ENCODE data around the gene IL10RA.

Gene IL10RA

DNA sequence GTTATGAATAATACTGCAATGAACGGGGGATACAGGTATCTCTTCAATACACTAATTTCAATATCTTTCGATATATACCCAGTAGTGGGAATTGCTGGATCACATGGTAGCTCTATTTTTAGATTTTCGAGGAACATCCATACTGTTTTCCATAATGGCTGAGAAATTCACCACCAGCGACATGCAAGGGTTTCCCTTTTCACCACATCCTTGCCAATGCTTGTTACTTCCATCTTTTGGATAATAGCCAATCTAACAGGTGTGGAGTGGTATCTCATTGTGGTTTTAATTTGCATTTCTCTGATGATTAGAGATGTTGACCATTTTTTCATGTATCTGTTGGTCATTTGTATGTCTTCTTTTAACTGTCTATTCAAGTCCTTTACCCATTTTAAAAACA is 5.9 kb downstream of the IL10RA start:
- FAIRE-seq, result no peak
- no peak for DNase-seq (ENCODE audit: low spot score)

DNA sequence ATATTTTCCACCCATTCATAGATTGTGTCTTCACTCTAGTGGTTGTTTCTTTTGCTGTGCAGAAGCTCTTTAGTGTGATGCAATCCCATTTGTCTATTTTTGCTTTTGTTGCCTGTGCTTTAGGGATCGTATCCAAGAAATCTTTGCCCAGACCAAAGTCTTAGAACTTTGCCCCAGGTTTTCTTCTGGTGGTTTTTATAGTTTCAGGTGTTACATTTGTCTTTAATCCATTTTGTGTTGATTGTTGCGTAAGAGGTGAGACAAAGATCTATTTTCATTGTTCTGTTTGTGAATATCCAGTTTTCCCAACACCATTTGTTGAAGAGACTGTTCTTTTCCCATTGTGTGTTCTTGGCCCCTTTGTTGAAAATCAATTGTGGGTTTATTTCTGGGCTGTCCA is 6.4 kb downstream of the IL10RA start:
- DNase-seq (ENCODE audit: low spot score) (no peak), FAIRE-seq (no peak)

DNA sequence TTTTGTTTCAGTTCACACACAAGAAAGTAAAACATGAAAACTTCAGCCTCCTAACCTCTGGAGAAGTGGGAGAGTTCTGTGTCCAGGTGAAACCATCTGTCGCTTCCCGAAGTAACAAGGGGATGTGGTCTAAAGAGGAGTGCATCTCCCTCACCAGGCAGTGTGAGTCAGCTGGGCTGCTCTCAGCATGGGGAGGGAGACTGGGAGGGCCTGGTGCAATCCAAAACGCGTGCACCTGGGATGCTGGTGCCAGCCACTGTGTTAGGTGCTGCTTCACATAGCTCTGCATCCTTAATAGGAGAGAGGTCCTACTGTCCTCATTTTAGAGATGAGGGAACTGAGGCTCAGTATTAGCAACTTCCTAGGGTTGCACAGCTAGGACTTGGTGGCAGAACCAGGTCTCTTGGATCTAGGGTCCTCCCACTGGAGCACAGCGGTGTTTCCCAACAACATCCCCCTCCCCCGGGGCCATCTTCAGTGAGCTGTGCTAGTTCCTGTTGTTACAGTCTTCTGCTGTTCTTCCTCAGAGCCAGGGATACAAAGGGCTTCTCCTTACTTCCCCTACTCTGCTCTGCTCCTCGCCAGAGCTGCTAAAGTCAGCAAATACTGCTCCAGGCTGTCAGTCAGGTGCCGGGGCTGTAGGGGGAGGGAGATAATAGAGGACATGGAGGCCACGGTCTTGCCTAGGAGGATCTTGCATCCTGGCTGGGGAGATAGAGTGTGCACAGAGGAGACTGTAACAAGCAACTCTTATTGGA is 8.0 kb downstream of the IL10RA start:
- FAIRE-seq, result no peak
- no peak for DNase-seq (ENCODE audit: low spot score)

DNA sequence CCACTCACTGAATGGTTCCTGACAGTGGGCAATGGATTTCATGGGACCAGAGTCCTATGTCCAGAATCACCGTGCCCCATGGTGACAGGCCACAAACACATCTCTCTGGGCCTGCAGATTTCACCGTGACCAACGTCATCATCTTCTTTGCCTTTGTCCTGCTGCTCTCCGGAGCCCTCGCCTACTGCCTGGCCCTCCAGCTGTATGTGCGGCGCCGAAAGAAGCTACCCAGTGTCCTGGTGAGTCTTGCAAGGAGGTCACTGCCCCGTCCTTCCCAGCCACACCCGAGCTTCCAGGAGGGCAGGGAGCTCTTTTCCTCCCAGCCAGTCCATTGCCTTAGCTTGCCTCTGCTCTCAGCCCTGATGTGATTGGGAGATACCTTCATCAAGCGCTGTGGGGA is 9.3 kb downstream of the IL10RA start:
- FAIRE-seq (no peak), DNase-seq (ENCODE audit: low spot score) (no peak)

DNA sequence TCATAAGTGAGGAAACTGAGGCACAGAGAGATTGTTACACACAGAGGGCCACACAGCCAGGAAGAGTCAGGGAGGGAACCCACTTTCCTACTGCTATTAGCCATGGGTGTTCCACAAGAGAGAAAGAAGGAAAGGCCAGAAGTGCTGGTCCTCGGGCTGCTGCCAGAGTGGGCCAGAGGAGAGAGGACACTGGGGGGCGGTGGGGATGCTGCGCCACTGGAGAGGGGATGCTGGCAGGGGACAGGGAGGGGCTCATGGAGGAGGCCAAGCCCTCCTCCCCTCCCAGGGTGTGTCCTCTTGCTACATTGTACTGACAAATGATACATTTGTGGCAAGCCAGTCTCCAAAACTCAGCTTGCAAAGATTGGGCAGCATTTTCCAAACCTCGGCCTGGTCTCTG is 9.9 kb downstream of the IL10RA start:
- FAIRE-seq (no peak), DNase-seq (ENCODE audit: low spot score) (no peak)

DNA sequence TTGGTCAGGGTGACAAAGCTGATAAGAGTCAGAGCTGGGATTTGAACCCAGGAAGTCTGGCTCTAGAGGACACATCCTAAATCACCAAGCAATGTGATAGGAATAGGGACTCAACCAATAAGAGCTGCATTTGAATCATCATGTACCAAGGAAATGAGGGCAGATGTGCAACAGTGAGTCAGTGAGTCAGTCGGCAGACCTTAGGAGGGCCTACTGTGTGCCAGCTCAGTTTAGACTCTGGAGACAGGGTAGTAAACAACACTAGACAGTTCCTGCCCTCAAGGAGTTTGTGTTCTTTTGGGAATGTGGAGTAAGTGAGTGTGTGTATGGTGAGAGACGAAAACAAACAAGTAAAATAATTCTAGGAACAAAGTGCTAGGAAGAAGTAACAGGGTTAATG is 11.2 kb downstream of the IL10RA start:
- FAIRE-seq, result no peak
- no peak for DNase-seq (ENCODE audit: low spot score)

DNA sequence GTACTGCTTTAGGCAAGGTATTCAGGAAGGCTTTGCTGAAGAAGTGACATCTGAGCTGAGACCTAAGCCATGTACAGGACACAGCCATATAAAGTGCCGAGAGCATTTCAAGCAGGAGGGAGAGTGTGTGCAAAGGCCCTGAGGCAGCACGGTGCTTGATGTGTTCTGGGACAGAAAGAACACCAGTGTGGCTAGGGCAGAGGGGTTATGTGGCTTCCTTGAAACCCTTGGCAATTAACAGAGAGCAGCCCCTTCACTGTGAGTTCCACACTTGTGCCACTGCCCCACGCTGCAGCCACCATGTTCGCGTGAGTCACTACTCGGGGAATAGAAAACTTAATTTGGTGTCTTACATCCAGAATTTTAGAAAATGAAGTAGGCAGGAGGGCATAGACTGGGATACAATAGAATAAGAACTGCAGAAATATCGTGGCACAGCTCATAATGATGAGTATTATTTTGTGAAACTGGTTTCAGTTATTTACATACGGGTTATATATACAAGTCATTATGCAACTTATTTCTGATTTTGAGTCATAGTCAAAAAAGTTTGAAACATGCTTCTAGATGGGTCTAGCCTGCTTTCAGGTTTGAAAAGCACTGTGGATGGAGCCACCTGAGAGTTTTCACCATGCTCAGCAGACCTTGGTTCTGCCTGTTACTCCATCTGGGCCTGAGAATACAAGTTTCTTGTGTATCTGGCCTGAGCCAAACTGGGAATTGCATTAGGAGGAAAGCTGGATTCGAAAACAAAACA is 11.8 kb downstream of the IL10RA start:
- DNase-seq (ENCODE audit: low spot score), result no peak
- FAIRE-seq, result no peak

DNA sequence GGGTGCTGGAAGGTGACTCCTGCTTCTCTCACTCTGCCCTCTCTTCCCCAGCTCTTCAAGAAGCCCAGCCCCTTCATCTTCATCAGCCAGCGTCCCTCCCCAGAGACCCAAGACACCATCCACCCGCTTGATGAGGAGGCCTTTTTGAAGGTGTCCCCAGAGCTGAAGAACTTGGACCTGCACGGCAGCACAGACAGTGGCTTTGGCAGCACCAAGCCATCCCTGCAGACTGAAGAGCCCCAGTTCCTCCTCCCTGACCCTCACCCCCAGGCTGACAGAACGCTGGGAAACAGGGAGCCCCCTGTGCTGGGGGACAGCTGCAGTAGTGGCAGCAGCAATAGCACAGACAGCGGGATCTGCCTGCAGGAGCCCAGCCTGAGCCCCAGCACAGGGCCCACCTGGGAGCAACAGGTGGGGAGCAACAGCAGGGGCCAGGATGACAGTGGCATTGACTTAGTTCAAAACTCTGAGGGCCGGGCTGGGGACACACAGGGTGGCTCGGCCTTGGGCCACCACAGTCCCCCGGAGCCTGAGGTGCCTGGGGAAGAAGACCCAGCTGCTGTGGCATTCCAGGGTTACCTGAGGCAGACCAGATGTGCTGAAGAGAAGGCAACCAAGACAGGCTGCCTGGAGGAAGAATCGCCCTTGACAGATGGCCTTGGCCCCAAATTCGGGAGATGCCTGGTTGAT is 12.6 kb downstream of the IL10RA start:
- no peak for FAIRE-seq

DNA sequence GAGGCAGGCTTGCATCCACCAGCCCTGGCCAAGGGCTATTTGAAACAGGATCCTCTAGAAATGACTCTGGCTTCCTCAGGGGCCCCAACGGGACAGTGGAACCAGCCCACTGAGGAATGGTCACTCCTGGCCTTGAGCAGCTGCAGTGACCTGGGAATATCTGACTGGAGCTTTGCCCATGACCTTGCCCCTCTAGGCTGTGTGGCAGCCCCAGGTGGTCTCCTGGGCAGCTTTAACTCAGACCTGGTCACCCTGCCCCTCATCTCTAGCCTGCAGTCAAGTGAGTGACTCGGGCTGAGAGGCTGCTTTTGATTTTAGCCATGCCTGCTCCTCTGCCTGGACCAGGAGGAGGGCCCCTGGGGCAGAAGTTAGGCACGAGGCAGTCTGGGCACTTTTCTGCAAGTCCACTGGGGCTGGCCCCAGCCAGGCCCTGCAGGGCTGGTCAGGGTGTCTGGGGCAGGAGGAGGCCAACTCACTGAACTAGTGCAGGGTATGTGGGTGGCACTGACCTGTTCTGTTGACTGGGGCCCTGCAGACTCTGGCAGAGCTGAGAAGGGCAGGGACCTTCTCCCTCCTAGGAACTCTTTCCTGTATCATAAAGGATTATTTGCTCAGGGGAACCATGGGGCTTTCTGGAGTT is 13.3 kb downstream of the IL10RA start:
- DNase-seq (ENCODE audit: low spot score), result no peak
- no peak for FAIRE-seq

More for the DNA sequence above, 12.6 kb downstream of the IL10RA start:
- DNase-seq (ENCODE audit: low spot score), result no peak

DNA sequence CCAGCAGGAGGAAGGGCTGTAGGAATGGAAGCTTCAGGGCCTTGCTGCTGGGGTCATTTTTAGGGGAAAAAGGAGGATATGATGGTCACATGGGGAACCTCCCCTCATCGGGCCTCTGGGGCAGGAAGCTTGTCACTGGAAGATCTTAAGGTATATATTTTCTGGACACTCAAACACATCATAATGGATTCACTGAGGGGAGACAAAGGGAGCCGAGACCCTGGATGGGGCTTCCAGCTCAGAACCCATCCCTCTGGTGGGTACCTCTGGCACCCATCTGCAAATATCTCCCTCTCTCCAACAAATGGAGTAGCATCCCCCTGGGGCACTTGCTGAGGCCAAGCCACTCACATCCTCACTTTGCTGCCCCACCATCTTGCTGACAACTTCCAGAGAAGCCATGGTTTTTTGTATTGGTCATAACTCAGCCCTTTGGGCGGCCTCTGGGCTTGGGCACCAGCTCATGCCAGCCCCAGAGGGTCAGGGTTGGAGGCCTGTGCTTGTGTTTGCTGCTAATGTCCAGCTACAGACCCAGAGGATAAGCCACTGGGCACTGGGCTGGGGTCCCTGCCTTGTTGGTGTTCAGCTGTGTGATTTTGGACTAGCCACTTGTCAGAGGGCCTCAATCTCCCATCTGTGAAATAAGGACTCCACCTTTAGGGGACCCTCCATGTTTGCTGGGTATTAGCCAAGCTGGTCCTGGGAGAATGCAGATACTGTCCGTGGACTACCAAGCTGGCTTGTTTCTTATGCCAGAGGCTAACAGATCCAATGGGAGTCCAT is 14.1 kb downstream of the IL10RA start:
- FAIRE-seq, result no peak
- no peak for DNase-seq (ENCODE audit: low spot score)

DNA sequence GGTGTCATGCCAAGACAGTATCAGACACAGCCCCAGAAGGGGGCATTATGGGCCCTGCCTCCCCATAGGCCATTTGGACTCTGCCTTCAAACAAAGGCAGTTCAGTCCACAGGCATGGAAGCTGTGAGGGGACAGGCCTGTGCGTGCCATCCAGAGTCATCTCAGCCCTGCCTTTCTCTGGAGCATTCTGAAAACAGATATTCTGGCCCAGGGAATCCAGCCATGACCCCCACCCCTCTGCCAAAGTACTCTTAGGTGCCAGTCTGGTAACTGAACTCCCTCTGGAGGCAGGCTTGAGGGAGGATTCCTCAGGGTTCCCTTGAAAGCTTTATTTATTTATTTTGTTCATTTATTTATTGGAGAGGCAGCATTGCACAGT is 14.6 kb downstream of the IL10RA start:
- DNase-seq (ENCODE audit: low spot score) (no peak), FAIRE-seq (no peak)

DNA sequence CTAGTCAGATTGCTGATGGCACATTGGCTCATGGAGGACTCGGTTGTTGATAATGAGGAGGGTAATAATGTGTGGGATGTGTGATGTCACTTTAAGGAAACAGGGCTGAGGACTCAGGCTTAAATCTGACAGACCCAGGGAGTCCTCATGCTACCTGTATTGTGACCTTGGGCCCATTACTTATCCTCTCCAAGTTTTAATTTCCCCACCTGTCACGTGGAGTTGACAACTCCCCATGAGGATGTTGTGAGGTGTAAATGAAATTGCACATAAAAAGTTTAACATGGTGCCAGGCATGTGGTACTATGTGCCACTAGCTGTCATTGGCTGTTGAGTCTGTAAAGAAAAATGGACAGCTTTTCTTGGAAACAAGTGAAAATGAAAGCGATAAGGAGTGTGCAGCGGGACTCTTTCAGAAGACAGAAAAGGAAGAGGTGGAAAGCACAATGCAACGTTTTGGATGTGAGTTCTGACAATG is 15.3 kb downstream of the IL10RA start:
- DNase-seq (ENCODE audit: low spot score), result no peak
- no peak for FAIRE-seq

DNA sequence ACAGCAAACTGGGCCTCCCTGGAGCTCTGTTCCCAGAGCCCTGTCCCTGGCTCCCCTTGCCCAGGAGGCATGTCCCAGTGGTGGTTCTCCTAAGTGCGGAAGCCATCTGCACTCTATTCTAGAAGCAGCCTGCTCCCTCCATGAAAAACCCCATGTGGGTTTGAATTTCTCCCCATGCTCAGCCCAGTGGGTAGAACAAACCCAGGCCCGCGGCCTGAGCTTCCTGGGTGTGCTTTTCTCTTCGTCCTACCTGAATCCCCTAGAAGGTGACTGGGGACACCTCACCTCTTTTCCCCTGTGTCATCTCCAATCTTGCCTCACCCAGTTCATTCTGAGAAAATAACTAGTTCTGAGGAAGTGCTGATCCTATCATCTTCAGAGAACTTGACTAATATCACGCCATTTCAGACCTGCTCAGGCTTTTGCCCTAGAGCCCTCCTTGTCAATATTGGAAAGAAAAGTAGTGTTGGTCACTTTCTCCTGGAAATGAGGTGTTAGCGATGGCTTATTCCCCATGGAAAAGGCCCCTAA is 15.9 kb downstream of the IL10RA start:
- FAIRE-seq (no peak), DNase-seq (ENCODE audit: low spot score) (no peak)

DNA sequence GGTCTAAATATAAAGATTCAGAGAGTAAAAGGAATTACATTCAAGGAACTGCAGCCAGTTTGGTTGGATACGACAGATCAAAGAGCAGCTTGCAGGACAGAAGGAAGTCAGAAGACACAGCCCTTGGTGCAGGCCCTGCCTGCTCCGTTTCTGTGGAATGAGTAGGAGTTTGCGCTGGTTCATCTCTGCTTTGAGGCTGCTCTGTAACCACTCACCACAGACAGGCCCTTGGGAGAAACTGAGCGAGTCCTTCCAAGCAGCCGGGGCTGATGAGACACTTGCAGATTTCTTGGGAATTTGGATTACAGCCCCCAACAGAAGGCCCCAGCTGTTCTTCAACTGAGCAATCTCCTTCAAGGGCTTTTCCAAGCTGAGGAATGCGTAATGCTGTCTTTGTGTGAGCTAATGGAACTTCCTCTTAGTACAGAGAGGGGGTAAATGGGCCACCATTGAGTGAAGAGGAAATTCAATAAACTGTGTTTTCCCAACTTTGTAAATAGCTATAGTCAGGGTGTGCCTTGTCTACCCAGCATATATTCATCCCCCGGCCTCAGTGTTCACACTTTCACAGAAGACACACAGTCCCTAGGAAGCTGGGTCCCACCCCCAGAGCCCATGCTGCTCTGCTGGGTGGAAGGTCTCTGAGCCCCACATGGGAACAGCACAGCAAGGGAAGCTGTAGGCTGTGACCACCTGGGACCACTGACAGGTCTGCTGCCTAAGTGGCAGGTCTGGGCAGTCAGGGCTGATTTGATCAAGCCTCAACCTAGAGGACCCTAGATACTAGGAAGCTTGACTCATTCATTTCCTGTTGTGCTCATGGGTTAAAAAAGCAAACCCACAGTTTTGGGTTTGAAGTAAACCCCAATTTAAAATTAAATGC is 16.6 kb downstream of the IL10RA start:
- DNase-seq (ENCODE audit: low spot score), result no peak
- no peak for FAIRE-seq

DNA sequence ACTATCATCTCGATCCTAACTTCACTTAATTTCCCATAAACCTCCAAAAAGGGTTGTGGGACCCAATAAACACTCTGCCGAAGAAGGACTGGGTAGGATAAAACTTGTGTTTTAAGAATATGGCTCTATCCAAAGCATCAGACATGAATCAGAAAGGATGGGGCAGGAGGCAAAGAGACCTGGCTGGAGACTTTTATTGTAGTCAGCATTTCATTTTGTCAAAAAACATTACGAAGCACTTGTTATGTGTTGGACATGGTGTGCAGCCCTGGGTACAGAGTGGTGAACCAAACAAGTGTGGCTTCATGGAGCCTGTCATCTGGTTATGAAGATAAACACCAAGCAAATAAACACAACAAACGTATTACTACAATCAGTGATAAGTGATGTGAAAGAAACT is 17.3 kb downstream of the IL10RA start:
- DNase-seq (ENCODE audit: low spot score) (no peak), FAIRE-seq (no peak)

DNA sequence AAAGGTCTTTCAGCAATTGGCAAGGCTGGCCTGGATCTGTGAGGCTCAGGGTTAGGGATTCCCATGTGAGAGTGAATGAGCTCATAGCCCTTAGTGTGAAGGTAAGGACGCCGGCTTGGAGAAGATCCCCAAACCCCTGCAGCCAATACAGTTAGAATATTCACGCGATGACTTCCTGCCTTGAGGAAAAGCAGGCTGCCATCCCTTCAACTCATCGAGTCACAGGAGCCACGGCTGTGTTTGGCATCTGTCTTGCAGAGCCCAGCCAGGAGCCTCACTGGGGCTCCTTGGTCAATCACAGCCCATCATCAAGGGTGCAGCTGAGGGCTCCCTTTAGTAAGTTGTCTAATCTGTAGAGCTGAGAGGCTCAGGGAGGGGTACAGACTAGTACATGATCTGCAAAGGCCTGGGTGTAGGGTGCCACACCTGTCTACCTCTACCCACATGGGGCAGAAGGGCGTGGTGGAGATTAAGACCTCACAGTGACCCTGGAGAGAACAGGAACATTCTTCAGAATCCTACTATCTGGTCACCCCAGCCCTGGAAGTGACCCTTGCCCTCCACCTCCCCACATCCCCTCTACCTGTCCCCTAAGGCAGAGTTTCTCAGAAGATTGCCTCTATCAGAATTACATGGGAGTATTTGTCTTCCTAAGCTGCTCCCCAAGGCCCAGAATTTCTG is 18.5 kb downstream of the IL10RA start:
- no peak for FAIRE-seq
- no peak for DNase-seq (ENCODE audit: low spot score)

DNA sequence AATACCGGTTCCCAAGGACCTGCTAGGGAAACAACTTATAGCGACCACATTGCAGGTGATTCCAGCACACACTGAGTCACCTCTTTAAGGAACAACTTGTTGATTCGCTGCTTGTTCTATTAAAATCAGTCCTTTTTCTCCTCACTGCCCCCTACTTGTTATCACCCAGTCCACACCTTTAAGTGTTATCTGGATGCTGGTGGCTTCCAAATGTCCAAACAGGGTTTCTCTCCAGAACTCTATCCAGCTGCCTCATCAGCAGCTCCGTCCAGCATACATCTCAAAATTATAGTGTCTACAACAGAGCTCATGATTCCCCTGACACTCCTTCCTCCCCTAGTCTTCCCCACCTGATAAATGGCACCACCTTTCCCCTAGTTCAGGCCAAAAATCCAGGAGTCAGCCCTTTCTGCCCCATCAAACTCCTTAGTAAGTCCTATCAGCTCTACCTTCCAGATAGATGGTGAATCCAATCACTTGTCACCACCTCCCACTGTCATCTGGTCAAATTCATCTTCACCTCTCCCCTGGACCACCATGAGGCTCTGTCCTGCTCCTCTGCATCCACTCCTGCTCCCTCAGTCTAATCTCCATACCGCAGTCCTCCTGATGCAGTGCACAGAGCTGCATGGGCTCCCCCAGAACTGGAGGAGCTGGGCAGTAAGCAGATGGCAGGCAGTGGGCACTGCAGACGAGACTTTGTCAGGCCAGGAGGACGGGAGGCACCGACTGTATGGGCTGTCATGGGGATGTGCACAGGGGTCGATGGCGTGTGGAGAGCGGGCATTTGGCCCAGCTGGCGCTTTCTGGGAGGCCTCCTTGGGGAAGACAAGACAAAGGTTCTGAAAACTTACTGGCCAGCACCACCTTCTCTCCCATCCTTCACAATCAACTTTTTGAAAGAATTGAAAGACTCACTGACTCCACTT is 19.3 kb downstream of the IL10RA start:
- DNase-seq (ENCODE audit: low spot score) (no peak), FAIRE-seq (no peak)

DNA sequence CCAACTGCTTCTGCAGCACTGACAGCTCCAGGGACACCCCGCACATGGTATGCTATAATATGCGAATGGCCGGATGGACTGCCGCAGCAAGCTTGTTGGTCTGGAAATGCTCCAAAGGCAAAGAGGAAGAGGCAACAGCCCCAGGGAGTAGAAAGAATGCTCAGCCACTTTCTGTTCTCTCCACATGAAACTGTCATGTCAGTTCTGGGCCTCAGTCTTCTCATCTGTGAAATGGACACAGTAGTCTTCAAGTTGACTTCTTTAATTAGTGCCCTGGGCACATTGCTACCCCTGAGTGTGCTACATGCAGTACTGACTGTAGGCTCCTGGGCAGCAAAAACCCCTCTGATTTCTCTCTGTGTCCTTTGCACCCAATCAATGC is 19.9 kb downstream of the IL10RA start:
- no peak for FAIRE-seq
- no peak for DNase-seq (ENCODE audit: low spot score)

Data from urothelium cell line (cell line).